Heart right ventricle (tissue), 16 donors: ENCODE results near the gene PFKL. TPM values are rescaled to one million over a fixed set of nuclear protein-coding genes. Genes with fewer than 3 reads are reported as not detected.

Experiments used
- ATAC-seq, 8 donors: fragments of 200-7000 bp; cut with Tn5 transposase; one replicate each; pipeline ENCODE4 v1.9.1; 2020; ENCODE audit warnings: mild to moderate bottlenecking in 8 of 8, moderate library complexity in 8 of 8, moderate number of reproducible peaks in 1 of 8
- DNase-seq, 2 donors: peaks; one replicate each; pipeline ENCODE4 v3.0.0-alpha.2; 2020
- H3K27ac ChIP-seq, 10 donors: fragments of 200-600 bp; sonication (generic) in 2 of 10; one replicate each; pipeline versions ENCODE4 v1.5.0 to v1.8.0; 2020 to 2022; ENCODE audit warnings: mild to moderate bottlenecking in 3 of 10
- H3K27me3 ChIP-seq, 7 donors: fragments of 200-600 bp; one replicate each; pipeline ENCODE4 v1.8.0; 2021 to 2022; ENCODE audit warnings: mild to moderate bottlenecking in 2 of 7
- H3K36me3 ChIP-seq, 9 donors: fragments of 200-600 bp; sonication (generic) in 1 of 9; one replicate each; pipeline versions ENCODE4 v1.5.0 to v1.8.0; 2020 to 2022; ENCODE audit warnings: mild to moderate bottlenecking in 2 of 9
- H3K4me1 ChIP-seq, 9 donors: fragments of 200-600 bp; sonication (generic) in 1 of 9; one replicate each; pipeline versions ENCODE4 v1.5.0 to v1.8.0; 2020 to 2022; ENCODE audit warnings: mild to moderate bottlenecking in 4 of 9
- H3K4me3 ChIP-seq, 10 donors: fragments of 200-600 bp; sonication (generic) in 2 of 10; one replicate each; pipeline versions ENCODE4 v1.5.0 to v1.8.0; 2020 to 2022; ENCODE audit warnings: mild to moderate bottlenecking in 7 of 10, moderate library complexity in 2 of 10
- H3K9me3 ChIP-seq, 11 donors: fragments of 200-600 bp in 10 of 11; sonication (generic) in 2 of 11; one replicate each; pipeline versions ENCODE4 v1.5.0 to v1.8.0; 2013 to 2022; ENCODE audit warnings: mild to moderate bottlenecking in 2 of 11, control low read depth in 1 of 11, moderate library complexity in 1 of 11
- CTCF ChIP-seq, 9 donors: fragments of 200-600 bp; sonication (generic) in 2 of 9; IDR thresholded peaks; one replicate each; pipeline versions ENCODE4 v1.5.0 to v1.8.0; 2021 to 2022; ENCODE audit warnings: antibody characterized with exemption in 9 of 9, mild to moderate bottlenecking in 5 of 9, moderate library complexity in 1 of 9
- WGBS, 2 donors: extraction: QIAGEN DNeasy Blood & Tissue Kit; methylation state at CpG; one replicate each; pipeline ENCODE4 v1.1.7; 2013; ENCODE audit warnings: inconsistent platforms in 1 of 2; 5-methylcytosine and 5-hydroxymethylcytosine counted together
- intact Hi-C, 10 donors: fragments of 100-400 bp; cut with DNase I; formaldehyde crosslinking; loops; one replicate each; pipeline versions ENCODE4 v1.11.1 to v1.14.2; 2022
- polyA plus RNA-seq, 2 donors: library from polyadenylated mRNA; stranded (reverse); fragments of 200-250 nt; gene quantifications; one replicate each; pipeline ENCODE4 v1.2.3, GENCODE V29; 2013
- total RNA-seq, 10 donors: library from RNA; stranded (reverse); fragmentation: NEBNext Ultra II Directional in 3 of 10; extraction: Animal tissue kit (Norgen Biotek cat#: 25700) in 3 of 10; gene quantifications; one replicate each; pipeline versions ENCODE4 v1.2.1 to v1.2.4, GENCODE V29; 2021 to 2023
- donor health status: Arrhythmogenic right ventricular cardiomyopathy.
- donor health status: ischemic (EF 13 %, LVEDD 7.1; RV severe dilation, severe dysfunction).
- donor health status: healthy with polysubstance abuse.
- donor health status: DM: no; HTN: yes; CAD: no.
- donor health status: DM: no; HTN: no; CAD: no.
- donor health status: ischemic (EF 25% LVEDD 6.9; RV normal size, moderate dysfunction).
- donor health status: ischemic (EF 25% LVEDD 5.7; RV mildly dilated, moderate dysfunction).
- donor health status: healthy.
- donor health status: DM: yes; HTN: yes; CAD: no.
- donor health status: Ischemic cardiomyopathy.
- donor health status: ischemic (EF 35%, LVEDD 5.7; RV mildly dilated, moderate dysfunction).
- donor health status: nonischemic (EF 11% LVEDD 7.7; RV severe dilation, severe dysfunction).
- donor health status: DM: yes; HTN: yes; CAD: no.
- donor health status: PGD.
- donor health status: ischemic (EF 29% LVEDD 5.4; RV normal size, mild dysfunction).
- donor health status: nonischemic (EF 23%, LVEDD 6.1; RV moderate dilation, normal function).

PFKL gene
- total and polyA plus RNA-seq, 12 donors: 34.7 to 84.4 (median 43.8) TPM

GRCh38 chr21:44349416-44349846 is 49.6 kb downstream of the PFKL start:
- intact Hi-C loops: loop anchor here in 2 of 10 donors (10.0 kb wide), 2 partner anchors 105 to 125 kb away; partner anchors contain the start of gene LRRC3 (in 1 of the 2)
- TF ChIP-seq CTCF (IDR thresholded peaks at IDR 0.05): no peak
- H3K36me3 ChIP-seq: no peaks in the 10 kb centered on the region
- WGBS, 2 donors: 67 to 72% methylated on average over 12 of the region's 12 CpGs
- peaks cover 0 to 42% (median 0%) of the 10 kb centered on the region in 9 donors for H3K4me1 ChIP-seq
- peaks cover 12 to 69% (median 46%) of the 10 kb centered on the region in 7 donors for H3K27me3 ChIP-seq
- H3K9me3 ChIP-seq: no peaks in the 10 kb centered on the region
- DNase-seq (no peak), ATAC-seq (no peak)
- H3K4me3 ChIP-seq: no peak overlapping the region
- no peak overlapping the region for H3K27ac ChIP-seq

- WGBS, 2 donors: 9% methylated on average over 81 to 113 of the region's 113 CpGs
- Histone ChIP-seq H3K4me1 (peaks cover 0 to 49% (median 0%) of the 10 kb centered on the region in 9 donors), H3K4me3 (peak overlapping the region in 2 of 10 donors; percentile 12 to 36), H3K36me3 (no peaks in the 10 kb centered on the region), H3K27ac (no peak overlapping the region), H3K27me3 (peaks cover 12 to 65% (median 46%) of the 10 kb centered on the region in 7 donors), H3K9me3 (no peaks in the 10 kb centered on the region)
- no peak for DNase-seq
- no peak for TF ChIP-seq CTCF (IDR thresholded peaks at IDR 0.05)
- intact Hi-C loops: loop anchor here in 3 of 10 donors (10.0 kb wide), 2 partner anchors 105 to 125 kb away; partner anchors contain the start of gene LRRC3 (in 1 of the 3)
- no peak for ATAC-seq
Observed at GRCh38 chr21:44349847-44350772, 50.3 kb downstream of the PFKL start.

GRCh38 chr21:44350773-44351481 is 51.1 kb downstream of the PFKL start:
- intact Hi-C loops: loop anchor here in 1 of 10 donors (10.0 kb wide), 1 partner anchor 124 kb away; no protein-coding TSS in a partner anchor
- TF ChIP-seq CTCF (IDR thresholded peaks at IDR 0.05): no peak
- ATAC-seq (no peak), DNase-seq (no peak)
- WGBS, 2 donors: 23 to 25% methylated on average over 34 to 42 of the region's 42 CpGs
- Histone ChIP-seq H3K36me3 (no peaks in the 10 kb centered on the region), H3K4me1 (peaks cover 0 to 57% (median 0%) of the 10 kb centered on the region in 9 donors), H3K27ac (no peak overlapping the region), H3K9me3 (no peaks in the 10 kb centered on the region), H3K27me3 (peaks cover 12 to 57% (median 45%) of the 10 kb centered on the region in 7 donors), H3K4me3 (no peak overlapping the region)
